ENCODE data around the gene ZNF709. TPM values are rescaled to one million over a fixed set of nuclear protein-coding genes. Genes with fewer than 3 reads are reported as not detected.
A peak's percentile ranks its signal among the peaks of the same experiment; 100 is the strongest.

Gene ZNF709
- total RNA-seq = 1 to 10 TPM; 1.8 to 3.7 (median 3.3) TPM

GRCh38 chr19:12484371-12485051 lies at the start of gene ZNF709:
Gene ZNF709 (minus strand): TSS chr19:12484816. CDS start chr19:12484657, 159 bp downstream.
- H3K4me3 ChIP-seq = peak within 1 kb of the TSS; percentile 62 to 93 (median 88)
- no peaks in the 10 kb centered on the region for H3K36me3 ChIP-seq
- DNase-seq = peak; percentile 91 to 97 (median 91)
- no peaks in the 10 kb centered on the region for H3K27me3 ChIP-seq
- H3K27ac ChIP-seq = peak within 1 kb of the TSS; percentile 45 to 86 (median 72)
- no peaks in the 10 kb centered on the region for H3K9me3 ChIP-seq
- H3K4me1 ChIP-seq = peaks cover 0 to 7% (median 0%) of the 10 kb centered on the region in 4 donors
- TF ChIP-seq CTCF (IDR thresholded peaks at IDR 0.05) = no peak
- TF ChIP-seq POLR2A (IDR thresholded peaks at IDR 0.05) = no peak

- Histone ChIP-seq H3K36me3 (peaks cover 6 to 83% (median 28%) of the 10 kb centered on the region in 3 donors), H3K4me1 (no peaks in the 10 kb centered on the region), H3K4me3 (no peak overlapping the region), H3K9me3 (peaks cover 0 to 97% (median 55%) of the 10 kb centered on the region in 4 donors), H3K27me3 (no peaks in the 10 kb centered on the region), H3K27ac (no peak overlapping the region)
- no peak for DNase-seq
- TF ChIP-seq CTCF (IDR thresholded peaks at IDR 0.05) = no peak
- no peak for TF ChIP-seq POLR2A (IDR thresholded peaks at IDR 0.05)
Measured at GRCh38 chr19:12527034-12527836, 42.6 kb upstream of the ZNF709 start.

- Histone ChIP-seq H3K9me3 (peaks cover 0 to 96% (median 59%) of the 10 kb centered on the region in 4 donors), H3K4me3 (no peak overlapping the region), H3K4me1 (no peaks in the 10 kb centered on the region), H3K36me3 (peaks cover 6 to 77% (median 28%) of the 10 kb centered on the region in 3 donors), H3K27ac (no peak overlapping the region), H3K27me3 (no peaks in the 10 kb centered on the region)
- TF ChIP-seq POLR2A (IDR thresholded peaks at IDR 0.05) = no peak
- no peak for TF ChIP-seq CTCF (IDR thresholded peaks at IDR 0.05)
- DNase-seq = no peak
Measured at GRCh38 chr19:12526542-12526941, 41.9 kb upstream of the ZNF709 start.

DNA sequence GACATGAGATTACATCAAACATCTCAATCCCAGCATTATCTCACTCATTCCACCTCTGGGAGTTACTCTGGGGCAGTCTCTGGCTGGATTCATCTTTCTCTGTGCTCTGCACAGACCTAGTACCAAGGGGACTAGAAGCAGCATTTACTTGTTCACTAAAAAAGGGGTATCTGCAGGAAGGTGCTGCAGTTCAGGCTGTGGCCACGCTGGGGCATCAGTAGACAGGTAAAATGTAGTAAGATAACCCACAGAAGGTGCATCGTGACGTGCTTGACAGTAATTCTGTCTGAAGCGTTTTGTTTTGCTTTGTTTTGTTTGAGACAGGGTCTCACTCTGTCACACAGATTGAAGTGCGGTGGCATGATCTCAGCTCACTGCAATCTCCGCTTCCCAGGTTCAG lies 37.4 kb upstream of the ZNF709 start:
- no peaks in the 10 kb centered on the region for H3K27me3 ChIP-seq
- TF ChIP-seq CTCF (IDR thresholded peaks at IDR 0.05) (peak in 1 of 6 experiments; percentile 3), POLR2A (IDR thresholded peaks at IDR 0.05) (no peak)
- no peaks in the 10 kb centered on the region for H3K4me1 ChIP-seq
- H3K36me3 ChIP-seq = peaks cover 5 to 32% (median 15%) of the 10 kb centered on the region in 3 donors
- DNase-seq = no peak
- no peak overlapping the region for H3K27ac ChIP-seq
- peaks cover 0 to 76% (median 36%) of the 10 kb centered on the region in 4 donors for H3K9me3 ChIP-seq
- H3K4me3 ChIP-seq = no peak overlapping the region

- no peak for DNase-seq
- Histone ChIP-seq H3K27ac (no peak overlapping the region), H3K4me3 (no peak overlapping the region), H3K9me3 (peaks cover 0 to 16% (median 6%) of the 10 kb centered on the region in 4 donors), H3K4me1 (no peaks in the 10 kb centered on the region), H3K36me3 (no peaks in the 10 kb centered on the region), H3K27me3 (no peaks in the 10 kb centered on the region)
- TF ChIP-seq POLR2A (IDR thresholded peaks at IDR 0.05) (no peak), CTCF (IDR thresholded peaks at IDR 0.05) (no peak)
Measured at GRCh38 chr19:12513531-12514061, 29.0 kb upstream of the ZNF709 start.
